ENCODE data around the gene YLPM1.

YLPM1 gene

DNA sequence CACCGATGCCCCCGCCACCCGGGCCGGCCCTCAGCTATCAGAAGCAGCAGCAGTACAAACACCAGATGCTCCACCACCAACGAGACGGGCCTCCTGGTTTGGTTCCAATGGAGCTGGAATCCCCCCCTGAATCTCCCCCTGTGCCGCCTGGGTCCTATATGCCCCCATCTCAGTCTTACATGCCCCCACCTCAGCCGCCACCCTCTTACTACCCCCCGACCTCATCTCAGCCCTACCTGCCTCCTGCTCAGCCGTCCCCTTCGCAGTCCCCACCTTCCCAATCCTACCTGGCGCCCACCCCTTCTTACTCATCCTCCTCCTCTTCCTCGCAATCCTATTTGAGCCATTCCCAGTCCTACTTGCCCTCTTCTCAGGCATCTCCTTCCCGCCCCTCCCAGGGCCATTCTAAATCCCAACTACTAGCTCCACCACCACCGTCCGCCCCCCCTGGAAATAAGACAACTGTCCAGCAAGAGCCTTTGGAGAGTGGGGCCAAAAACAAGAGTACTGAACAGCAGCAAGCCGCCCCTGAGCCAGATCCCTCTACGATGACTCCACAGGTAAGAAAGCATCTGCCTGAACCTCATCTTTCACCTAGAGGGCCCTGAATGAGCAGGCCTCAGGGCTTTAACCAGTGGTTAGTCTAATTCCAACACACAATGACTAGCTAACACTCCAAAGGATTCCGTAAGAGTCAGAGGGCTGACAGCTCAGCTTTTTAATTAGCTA, 851 bp downstream of the YLPM1 start:
- in situ Hi-C loops (cut with MboI; ENCODE audit: low sequenced_read_pairs): no loop called here
- H3K27me3 ChIP-seq (ENCODE audit: low read depth): no peaks in the 10 kb centered on the region
- H3K9me3 ChIP-seq: no peaks in the 10 kb centered on the region
- H3K4me1 ChIP-seq: peaks cover 5% of the 10 kb centered on the region
- peak overlapping the region; percentile 92 for H3K4me3 ChIP-seq
- no peaks in the 10 kb centered on the region; the same call in 1 of the 2 replicates for H3K36me3 ChIP-seq (replicated peaks)
- peak; percentile 27 to 28 for DNase-seq (ENCODE audit: low spot score in 2 of 2)

DNA sequence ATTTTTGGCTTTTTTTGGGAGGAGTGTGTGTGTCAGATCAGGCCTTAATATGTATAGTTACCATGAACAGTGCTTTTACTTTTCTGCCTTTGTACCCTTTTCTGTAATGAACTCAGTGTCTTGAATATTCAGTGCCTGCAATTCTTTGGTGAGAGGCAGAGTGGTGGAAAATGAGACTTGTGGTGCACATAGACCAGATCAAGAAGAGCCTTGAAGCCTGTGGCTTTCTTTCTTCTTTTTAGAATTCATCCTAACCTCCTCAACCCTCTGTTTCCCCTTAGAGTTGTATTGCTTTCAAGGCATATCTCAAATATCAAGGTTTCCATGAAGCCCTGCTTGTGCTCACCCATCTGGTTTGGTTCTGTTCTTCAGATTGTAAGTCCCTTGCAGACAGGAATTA, 2.6 kb downstream of the YLPM1 start:
- H3K27me3 ChIP-seq (ENCODE audit: low read depth): no peaks in the 10 kb centered on the region
- no peaks in the 10 kb centered on the region for H3K9me3 ChIP-seq
- H3K36me3 ChIP-seq (replicated peaks): no peaks in the 10 kb centered on the region; the same call in 1 of the 2 replicates
- peaks cover 5% of the 10 kb centered on the region for H3K4me1 ChIP-seq
- in situ Hi-C loops (cut with MboI; ENCODE audit: low sequenced_read_pairs): no loop called here
- DNase-seq (ENCODE audit: low spot score in 2 of 2): no peak
- H3K4me3 ChIP-seq: peak overlapping the region; percentile 92

DNA sequence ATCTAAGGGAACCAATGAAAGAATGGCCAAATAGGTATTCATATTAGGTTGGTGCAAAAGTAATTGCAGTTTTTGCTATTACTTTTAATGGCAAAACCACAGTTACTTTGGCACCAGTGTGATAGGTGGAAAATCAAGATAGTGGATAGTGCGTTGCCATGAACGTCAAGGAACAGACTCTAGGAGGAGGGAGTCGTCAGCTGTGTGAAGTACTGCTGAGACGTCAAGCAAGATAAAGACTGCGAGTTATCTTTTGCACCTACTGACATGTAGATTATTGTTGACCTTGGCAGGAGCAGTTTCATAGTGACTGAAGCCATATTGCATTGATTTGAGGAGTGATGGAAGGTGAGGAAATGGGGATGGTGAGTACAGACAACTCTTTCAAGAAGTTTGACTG, 8.3 kb downstream of the YLPM1 start:
- H3K36me3 ChIP-seq (replicated peaks): peaks cover 5% of the 10 kb centered on the region
- H3K9me3 ChIP-seq: no peaks in the 10 kb centered on the region
- no peaks in the 10 kb centered on the region for H3K27me3 ChIP-seq (ENCODE audit: low read depth)
- no peak for DNase-seq (ENCODE audit: low spot score in 2 of 2)
- in situ Hi-C loops (cut with MboI; ENCODE audit: low sequenced_read_pairs): no loop called here
- no peaks in the 10 kb centered on the region for H3K4me1 ChIP-seq
- no peak overlapping the region for H3K4me3 ChIP-seq

DNA sequence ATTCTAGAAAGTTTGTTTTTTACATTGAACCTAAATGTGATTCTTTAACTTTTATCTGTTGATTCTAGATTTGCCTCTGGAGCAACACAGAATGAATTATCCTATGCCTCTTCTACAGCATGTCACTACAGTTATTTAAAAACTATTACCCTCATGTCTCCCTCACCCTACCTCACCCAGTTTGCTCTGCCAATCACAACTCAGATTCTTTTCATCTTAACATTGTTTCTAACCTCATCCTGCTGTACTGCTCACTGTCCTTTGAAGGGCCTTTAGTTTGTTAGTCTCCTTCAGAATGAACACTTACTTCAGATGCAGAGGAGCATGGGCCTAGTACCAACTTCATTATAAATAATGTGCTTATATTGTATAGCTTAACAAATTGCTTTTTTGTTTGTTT, 21.5 kb downstream of the YLPM1 start:
- Histone ChIP-seq H3K27me3 (ENCODE audit: low read depth) (no peaks in the 10 kb centered on the region), H3K36me3 (replicated peaks) (peaks cover 47% of the 10 kb centered on the region), H3K4me1 (no peaks in the 10 kb centered on the region), H3K4me3 (no peak overlapping the region), H3K9me3 (no peaks in the 10 kb centered on the region)
- DNase-seq (ENCODE audit: low spot score in 2 of 2): no peak
- in situ Hi-C loops (cut with MboI; ENCODE audit: low sequenced_read_pairs): no loop called here

DNA sequence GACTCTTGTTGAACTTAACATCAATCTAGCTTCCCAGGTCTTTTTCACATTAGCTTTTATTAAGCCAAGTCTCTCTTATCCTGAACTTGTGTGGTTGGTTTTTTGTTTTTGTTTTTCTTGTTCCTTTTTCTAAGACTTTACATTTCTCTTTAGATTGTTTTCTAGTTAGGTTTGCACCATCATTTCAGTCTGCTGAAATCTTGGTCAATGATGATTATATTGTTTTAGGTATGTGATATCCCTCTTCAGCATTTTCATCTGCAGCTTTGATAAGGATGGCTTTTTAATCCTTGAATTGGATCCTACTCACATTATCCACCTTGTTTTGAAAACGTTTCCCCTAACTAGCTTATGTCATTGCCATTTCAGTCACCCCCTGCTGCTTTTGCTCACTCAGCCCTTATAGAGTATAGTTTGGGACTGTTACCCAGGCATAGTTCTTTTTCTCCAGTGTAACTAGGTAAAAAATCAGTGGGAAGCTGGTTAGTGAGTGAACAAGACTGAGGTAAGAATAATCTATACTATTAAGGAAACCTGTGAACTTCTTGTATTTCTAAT, 22.0 kb downstream of the YLPM1 start:
- Histone ChIP-seq H3K4me1 (no peaks in the 10 kb centered on the region), H3K9me3 (no peaks in the 10 kb centered on the region), H3K36me3 (replicated peaks) (peaks cover 43% of the 10 kb centered on the region), H3K27me3 (ENCODE audit: low read depth) (no peaks in the 10 kb centered on the region), H3K4me3 (no peak overlapping the region)
- in situ Hi-C loops (cut with MboI; ENCODE audit: low sequenced_read_pairs): no loop called here
- DNase-seq (ENCODE audit: low spot score in 2 of 2): no peak

DNA sequence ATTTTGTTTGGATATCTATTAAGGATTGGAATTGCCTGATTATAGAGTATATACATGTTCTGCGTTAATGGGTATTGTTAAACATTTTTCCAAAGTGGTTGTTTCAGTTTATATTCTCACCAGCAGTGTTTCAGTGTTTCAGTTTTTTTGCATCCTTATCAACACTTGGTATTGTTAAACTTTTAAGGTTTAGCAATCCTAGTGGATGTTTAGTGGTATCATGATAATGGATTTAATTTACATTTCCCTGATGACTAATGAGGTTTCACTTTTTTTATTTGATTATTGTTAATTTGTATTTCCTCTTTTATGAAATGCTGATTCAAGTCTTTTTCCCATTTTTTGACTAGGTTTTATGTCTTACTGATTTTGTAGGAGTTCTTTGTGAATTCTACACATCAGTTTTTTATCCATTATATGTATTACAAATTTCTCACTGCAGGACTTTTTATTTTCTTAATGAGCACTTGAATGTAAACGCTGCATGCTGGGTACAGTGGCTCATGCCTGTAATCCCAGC, 23.7 kb downstream of the YLPM1 start:
- DNase-seq (ENCODE audit: low spot score in 2 of 2): no peak
- Histone ChIP-seq H3K4me3 (no peak overlapping the region), H3K27me3 (ENCODE audit: low read depth) (no peaks in the 10 kb centered on the region), H3K4me1 (no peaks in the 10 kb centered on the region), H3K9me3 (no peaks in the 10 kb centered on the region), H3K36me3 (replicated peaks) (peaks cover 26% of the 10 kb centered on the region)
- in situ Hi-C loops (cut with MboI; ENCODE audit: low sequenced_read_pairs): no loop called here

- Histone ChIP-seq H3K27me3 (ENCODE audit: low read depth) (no peaks in the 10 kb centered on the region), H3K4me3 (no peak overlapping the region), H3K9me3 (no peaks in the 10 kb centered on the region), H3K4me1 (no peaks in the 10 kb centered on the region; the same call in 1 of the 2 replicates), H3K36me3 (replicated peaks) (peaks cover 2% of the 10 kb centered on the region)
- DNase-seq (ENCODE audit: low spot score in 2 of 2): no peak
- in situ Hi-C loops (cut with MboI; ENCODE audit: low sequenced_read_pairs): no loop called here
Observed at GRCh38 chr14:74792249-74793039, 29.3 kb downstream of the YLPM1 start.

GRCh38 chr14:74793506-74794155, 30.5 kb downstream of the YLPM1 start:
- in situ Hi-C loops (cut with MboI; ENCODE audit: low sequenced_read_pairs): no loop called here
- Histone ChIP-seq H3K4me3 (no peak overlapping the region), H3K36me3 (replicated peaks) (peaks cover 9% of the 10 kb centered on the region), H3K4me1 (no peaks in the 10 kb centered on the region; the same call in 1 of the 2 replicates), H3K9me3 (no peaks in the 10 kb centered on the region), H3K27me3 (ENCODE audit: low read depth) (no peaks in the 10 kb centered on the region)
- DNase-seq (ENCODE audit: low spot score in 2 of 2): no peak

GRCh38 chr14:74794947-74795346, 31.8 kb downstream of the YLPM1 start:
- H3K27me3 ChIP-seq (ENCODE audit: low read depth): no peaks in the 10 kb centered on the region
- in situ Hi-C loops (cut with MboI; ENCODE audit: low sequenced_read_pairs): no loop called here
- no peak overlapping the region for H3K4me3 ChIP-seq
- no peaks in the 10 kb centered on the region for H3K9me3 ChIP-seq
- no peak for DNase-seq (ENCODE audit: low spot score in 2 of 2)
- peaks cover 13% of the 10 kb centered on the region for H3K36me3 ChIP-seq (replicated peaks)
- H3K4me1 ChIP-seq: no peaks in the 10 kb centered on the region; the same call in 1 of the 2 replicates

DNA sequence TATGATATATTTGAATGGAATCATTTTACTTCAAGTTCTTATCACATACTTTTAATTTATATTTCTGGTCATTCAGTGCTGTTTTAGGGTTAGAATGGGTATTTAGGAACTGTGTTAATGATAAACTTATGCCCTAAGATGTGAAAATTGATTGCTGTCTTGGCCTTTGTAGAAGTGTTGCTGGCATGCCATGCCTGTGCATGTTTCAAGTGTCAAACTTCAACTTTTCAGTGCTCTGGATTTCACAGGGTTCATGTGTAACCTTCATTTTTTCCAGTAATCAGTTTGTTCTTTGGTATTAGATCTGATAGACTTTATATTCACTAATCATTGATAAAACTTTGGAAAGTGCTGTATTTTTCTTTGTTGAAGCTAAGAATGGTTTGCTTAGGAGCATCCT, 36.6 kb downstream of the YLPM1 start:
- H3K4me3 ChIP-seq: no peak overlapping the region
- H3K27me3 ChIP-seq (ENCODE audit: low read depth): no peaks in the 10 kb centered on the region
- no peaks in the 10 kb centered on the region for H3K9me3 ChIP-seq
- in situ Hi-C loops (cut with MboI; ENCODE audit: low sequenced_read_pairs): no loop called here
- H3K4me1 ChIP-seq: no peaks in the 10 kb centered on the region
- DNase-seq (ENCODE audit: low spot score in 2 of 2): no peak
- peaks cover 23% of the 10 kb centered on the region for H3K36me3 ChIP-seq (replicated peaks)

DNA sequence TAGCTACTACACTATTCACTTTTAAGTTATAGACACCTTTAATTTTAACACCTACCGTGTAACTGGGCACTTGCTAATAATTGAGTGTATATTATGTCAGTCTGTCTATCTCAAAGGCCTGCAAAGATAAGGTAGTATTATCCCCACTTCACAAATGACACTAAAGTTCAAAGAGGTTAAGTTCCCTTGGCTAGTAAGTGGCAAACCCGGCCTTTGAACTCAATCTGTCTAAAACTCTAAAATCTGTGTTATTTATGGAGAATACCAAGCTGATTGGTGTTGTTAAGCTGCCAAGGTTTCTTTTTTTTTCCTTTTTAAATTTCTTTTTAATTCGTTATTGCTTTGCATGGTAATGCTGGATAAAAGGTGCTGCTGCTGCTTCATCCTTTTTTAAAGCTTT, 37.7 kb downstream of the YLPM1 start:
- Histone ChIP-seq H3K36me3 (replicated peaks) (peaks cover 23% of the 10 kb centered on the region), H3K9me3 (no peaks in the 10 kb centered on the region), H3K4me3 (no peak overlapping the region), H3K4me1 (no peaks in the 10 kb centered on the region), H3K27me3 (ENCODE audit: low read depth) (no peaks in the 10 kb centered on the region)
- DNase-seq (ENCODE audit: low spot score in 2 of 2): no peak
- in situ Hi-C loops (cut with MboI; ENCODE audit: low sequenced_read_pairs): no loop called here

GRCh38 chr14:74801396-74801795, 38.3 kb downstream of the YLPM1 start:
- no peaks in the 10 kb centered on the region for H3K27me3 ChIP-seq (ENCODE audit: low read depth)
- H3K4me3 ChIP-seq: no peak overlapping the region
- in situ Hi-C loops (cut with MboI; ENCODE audit: low sequenced_read_pairs): no loop called here
- DNase-seq (ENCODE audit: low spot score in 2 of 2): no peak
- no peaks in the 10 kb centered on the region for H3K4me1 ChIP-seq
- H3K9me3 ChIP-seq: no peaks in the 10 kb centered on the region
- H3K36me3 ChIP-seq (replicated peaks): peaks cover 23% of the 10 kb centered on the region

DNA sequence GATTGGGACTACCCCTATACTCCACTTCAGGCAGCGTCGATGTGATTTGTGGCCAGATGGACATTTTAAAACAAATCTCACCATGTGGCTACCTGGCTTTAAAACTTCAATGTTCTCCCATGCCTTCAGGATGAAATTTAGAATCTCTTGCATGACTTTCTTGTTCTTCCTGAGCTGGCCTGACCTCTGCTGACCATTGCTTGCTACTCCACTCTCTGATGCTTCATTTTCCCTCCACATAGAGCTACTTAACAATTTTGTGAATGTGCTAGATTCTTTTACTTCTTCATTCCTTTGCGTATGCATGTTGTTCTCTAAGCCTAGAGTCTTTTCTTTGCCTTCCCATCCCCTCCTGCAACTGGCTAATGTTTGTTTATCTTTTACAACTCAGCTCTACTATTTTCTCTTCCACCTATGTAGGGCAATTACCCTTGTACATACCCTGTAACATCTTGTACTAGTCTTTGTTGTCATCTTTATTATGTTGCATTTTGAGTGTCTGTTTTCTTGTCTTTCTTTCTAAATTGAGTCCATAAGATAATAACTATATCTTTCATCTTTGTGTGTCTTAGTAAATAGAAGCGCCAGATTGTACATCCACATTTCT, 41.2 kb downstream of the YLPM1 start:
- Histone ChIP-seq H3K4me1 (no peaks in the 10 kb centered on the region), H3K27me3 (ENCODE audit: low read depth) (no peaks in the 10 kb centered on the region), H3K36me3 (replicated peaks) (peaks cover 18% of the 10 kb centered on the region), H3K9me3 (no peaks in the 10 kb centered on the region), H3K4me3 (no peak overlapping the region)
- peak; percentile 23 to 31 for DNase-seq (ENCODE audit: low spot score in 2 of 2)
- in situ Hi-C loops (cut with MboI; ENCODE audit: low sequenced_read_pairs): no loop called here
